Calu3 (cell line): ENCODE measurements around the gene SLC39A13. TPM values are rescaled to one million over a fixed set of nuclear protein-coding genes. Genes with fewer than 3 reads are reported as not detected.

ENCODE experiments used
- BruUV-seq: library from RNA; stranded (reverse); fragments of 400-500 nt; replicated peaks from 2 replicates; lab custom pipeline; 2021; lab: Mats Ljungman, UMichigan
- CTCF ChIA-PET: fragments of 300-600 bp; sonication (Branson Sonifier 250); formaldehyde crosslinking; loops from one replicate; lab custom pipeline; 2022; ENCODE audit warnings: antibody characterized with exemption; lab: Charles Lee
- DNase-seq: peaks from one replicate; pipeline ENCODE4 v3.0.0; 2022
- H3K27ac Mint-ChIP-seq: one replicate; pipeline ENCODE4 v1.8.0; 2022; ENCODE audit warnings: mixed read lengths; ENCODE audit not compliant: unreplicated experiment
- H3K27me3 Mint-ChIP-seq: one replicate; pipeline ENCODE4 v1.8.0; 2022; ENCODE audit warnings: mixed read lengths; ENCODE audit not compliant: unreplicated experiment
- H3K36me3 Mint-ChIP-seq: one replicate; pipeline ENCODE4 v1.8.0; 2022; ENCODE audit warnings: mild to moderate bottlenecking, moderate library complexity, mixed read lengths; ENCODE audit not compliant: insufficient read depth, unreplicated experiment
- H3K4me1 Mint-ChIP-seq: one replicate; pipeline ENCODE4 v1.8.0; 2022; ENCODE audit warnings: mild to moderate bottlenecking, low read depth, mixed read lengths; ENCODE audit not compliant: unreplicated experiment
- H3K4me3 Mint-ChIP-seq: one replicate; pipeline ENCODE4 v1.8.0; 2022; ENCODE audit warnings: mild to moderate bottlenecking, low read depth, moderate library complexity, mixed read lengths; ENCODE audit not compliant: unreplicated experiment
- H3K9me3 Mint-ChIP-seq: one replicate; pipeline ENCODE4 v1.8.0; 2022; ENCODE audit warnings: low read depth, mixed read lengths; ENCODE audit not compliant: unreplicated experiment
- CTCF ChIP-seq: fragments of 200-600 bp; IDR thresholded peaks from one replicate; pipeline ENCODE4 v1.8.0; 2022; ENCODE audit warnings: antibody characterized with exemption; ENCODE audit not compliant: unreplicated experiment
- intact Hi-C: fragments of 100-400 bp; cut with micrococcal nuclease; formaldehyde crosslinking; loops from one replicate; pipeline ENCODE4 v1.10.0; 2022; ENCODE audit not compliant: unreplicated experiment
- total RNA-seq: library from RNA; stranded (reverse); gene quantifications from 2 replicates; pipeline ENCODE4 v1.2.3, GENCODE V29; 2022

SLC39A13 gene
- total RNA-seq, 1 experiment from 2014 or later = 24.3 TPM

GRCh38 chr11:47360341-47360740 is 48.0 kb upstream of the SLC39A13 start:
- no peak overlapping the region for H3K4me3 Mint-ChIP-seq
- TF ChIP-seq CTCF = no peak
- BruUV-seq = no TSS peak
- no peaks in the 10 kb centered on the region for H3K36me3 Mint-ChIP-seq
- intact Hi-C loops = no loop called here
- DNase-seq = no peak
- peaks cover 12% of the 10 kb centered on the region for H3K27me3 Mint-ChIP-seq
- H3K4me1 Mint-ChIP-seq = no peaks in the 10 kb centered on the region
- CTCF ChIA-PET = interaction anchor here (0.6 kb wide), 1 partner anchor 1370 kb away, joined by 3 read pairs; no protein-coding TSS in a partner anchor
- no peak overlapping the region for H3K27ac Mint-ChIP-seq
- H3K9me3 Mint-ChIP-seq = no peaks in the 10 kb centered on the region

GRCh38 chr11:47361419-47361818 is 47.0 kb upstream of the SLC39A13 start:
- Mint-ChIP-seq H3K9me3 (no peaks in the 10 kb centered on the region), H3K27me3 (peaks cover 23% of the 10 kb centered on the region), H3K36me3 (no peaks in the 10 kb centered on the region), H3K4me3 (no peak overlapping the region), H3K4me1 (no peaks in the 10 kb centered on the region), H3K27ac (no peak overlapping the region)
- intact Hi-C loops = no loop called here
- CTCF ChIA-PET = no interaction called here
- BruUV-seq = no TSS peak
- DNase-seq = no peak
- no peak for TF ChIP-seq CTCF

- H3K9me3 Mint-ChIP-seq = no peaks in the 10 kb centered on the region
- TF ChIP-seq CTCF = no peak
- intact Hi-C loops = no loop called here
- no peak for DNase-seq
- no peaks in the 10 kb centered on the region for H3K4me1 Mint-ChIP-seq
- BruUV-seq = no TSS peak
- H3K27ac Mint-ChIP-seq = no peak overlapping the region
- H3K27me3 Mint-ChIP-seq = peaks cover 57% of the 10 kb centered on the region
- no peaks in the 10 kb centered on the region for H3K36me3 Mint-ChIP-seq
- CTCF ChIA-PET = no interaction called here
- H3K4me3 Mint-ChIP-seq = no peak overlapping the region
Observed at GRCh38 chr11:47366020-47366490, 42.3 kb upstream of the SLC39A13 start.

- Mint-ChIP-seq H3K9me3 (no peaks in the 10 kb centered on the region), H3K36me3 (no peaks in the 10 kb centered on the region), H3K4me3 (no peak overlapping the region), H3K4me1 (no peaks in the 10 kb centered on the region), H3K27me3 (peaks cover 50% of the 10 kb centered on the region), H3K27ac (no peak overlapping the region)
- no peak for DNase-seq
- TF ChIP-seq CTCF = no peak
- no TSS peak for BruUV-seq
- CTCF ChIA-PET = no interaction called here
- intact Hi-C loops = loop anchor here (5.0 kb wide), 2 partner anchors 38 to 83 kb away; partner anchors contain the start of gene SLC39A13
Observed at GRCh38 chr11:47369676-47370075, 38.7 kb upstream of the SLC39A13 start.
